Naive thymus-derived CD8-positive, alpha-beta T cell (primary cell): ENCODE measurements around the gene RRAGA. TPM values are rescaled to one million over a fixed set of nuclear protein-coding genes. Genes with fewer than 3 reads are reported as not detected.

Experiments
- ATAC-seq, 2 donors: fragments of 150-1000 bp; cut with Tn5 transposase in 1 of 2; sonication (Bioruptor Pico), chemical (Tn5 transposase) in 1 of 2; 1 replicate in 1 of 2; 2 replicates in 1 of 2; pipeline ENCODE4 v1.10.0; 2021; ENCODE audit warnings: mild to moderate bottlenecking in 2 of 2, moderate library complexity in 2 of 2
- POLR2A ChIA-PET: fragments of 350-600 bp; sonication (Branson Sonifier 250); formaldehyde crosslinking; loops from one replicate; lab custom pipeline; 2021; ENCODE audit warnings: antibody characterized with exemption; lab: Charles Lee
- DNase-seq, 10 donors: peaks; one replicate each; pipeline versions ENCODE4 v3.0.0 to v3.0.0-alpha.2; 2020 to 2022
- H3K27ac Mint-ChIP-seq, 10 donors: one replicate each; pipeline ENCODE4 v1.8.0; 2020 to 2022; ENCODE audit warnings: mild to moderate bottlenecking in 10 of 10, mixed read lengths in 10 of 10, moderate library complexity in 4 of 10, inconsistent platforms in 1 of 10
- H3K27me3 Mint-ChIP-seq, 5 donors: one replicate each; pipeline ENCODE4 v1.8.0; 2021 to 2022; ENCODE audit warnings: mixed read lengths in 5 of 5
- H3K36me3 Mint-ChIP-seq, 3 donors: one replicate each; pipeline ENCODE4 v1.8.0; 2020 to 2022; ENCODE audit warnings: mixed read lengths in 3 of 3, mild to moderate bottlenecking in 2 of 3, inconsistent platforms in 1 of 3
- H3K4me1 Mint-ChIP-seq, 4 donors: one replicate each; pipeline ENCODE4 v1.8.0; 2021 to 2022; ENCODE audit warnings: mixed read lengths in 4 of 4
- H3K4me3 Mint-ChIP-seq, 10 donors: one replicate each; pipeline ENCODE4 v1.8.0; 2020 to 2022; ENCODE audit warnings: mild to moderate bottlenecking in 10 of 10, mixed read lengths in 10 of 10, moderate library complexity in 6 of 10, inconsistent platforms in 1 of 10
- H3K9me3 Mint-ChIP-seq, 9 donors: one replicate each; pipeline ENCODE4 v1.8.0; 2020 to 2022; ENCODE audit warnings: mixed read lengths in 9 of 9, mild to moderate bottlenecking in 3 of 9, inconsistent platforms in 1 of 9, moderate library complexity in 1 of 9
- polyA plus RNA-seq, 3 donors: library from polyadenylated mRNA; unstranded; fragments of 300-500 nt; fragmentation: Illumina TruSeq; gene quantifications; one replicate each; pipeline ENCODE4 v1.2.3, GENCODE V29; 2021
- total RNA-seq, 8 experiments: library from RNA in 2 of 8; stranded (reverse) in 2 of 8; gene quantifications; one replicate each; pipeline ENCODE4 v1.2.3 and lab custom pipeline; 2021 to 2026

RRAGA gene
- total and polyA plus RNA-seq, 5 experiments from 2014 or later: 54.4 to 82.1 (median 64.9) TPM

DNA sequence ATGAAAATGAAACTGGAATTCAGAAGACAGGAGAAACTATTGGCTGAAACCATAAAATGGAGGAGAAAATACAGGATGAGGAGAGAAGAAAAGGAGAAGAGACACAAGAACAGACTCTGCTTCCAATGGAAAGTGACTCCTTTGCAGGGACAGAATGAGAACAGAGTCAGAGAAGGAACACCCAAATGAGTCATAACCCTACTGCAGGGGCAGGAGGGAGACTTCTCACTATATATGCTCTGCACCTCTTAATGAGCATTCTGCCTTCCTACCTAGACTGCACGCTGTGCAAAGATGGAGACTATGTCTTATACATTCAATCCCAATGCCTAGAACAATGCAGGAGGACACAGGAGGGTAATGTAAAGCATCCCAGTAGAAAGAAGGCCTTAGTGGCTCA, 18.3 kb upstream of the RRAGA start:
- H3K4me3 Mint-ChIP-seq: no peak overlapping the region
- H3K27me3 Mint-ChIP-seq: peaks cover 4 to 9% (median 7%) of the 10 kb centered on the region in 5 donors
- no peak overlapping the region for H3K27ac Mint-ChIP-seq
- H3K36me3 Mint-ChIP-seq: no peaks in the 10 kb centered on the region
- POLR2A ChIA-PET: no interaction called here
- ATAC-seq (no peak), DNase-seq (no peak)
- H3K9me3 Mint-ChIP-seq: no peaks in the 10 kb centered on the region
- H3K4me1 Mint-ChIP-seq: peaks cover 0 to 2% (median 0%) of the 10 kb centered on the region in 4 donors

DNA sequence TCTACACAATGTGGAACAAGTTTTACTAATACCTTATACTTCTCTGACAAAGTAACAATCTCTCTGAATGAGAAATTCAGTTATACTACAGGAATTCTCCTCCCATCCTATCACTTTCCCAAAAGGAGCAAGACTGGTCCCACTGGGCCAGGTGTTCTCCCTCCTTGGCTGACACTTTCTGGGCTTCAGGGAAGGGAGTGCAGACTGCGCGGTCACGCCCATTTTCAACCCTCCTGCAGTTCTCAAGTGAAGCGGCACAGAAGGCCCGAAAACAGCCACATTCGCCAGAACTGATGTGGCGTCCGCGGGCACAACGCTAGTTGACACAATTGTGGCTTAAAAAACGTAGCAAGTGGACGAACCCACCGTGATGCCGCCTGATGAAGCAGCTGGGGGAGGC, 16.8 kb upstream of the RRAGA start:
- Mint-ChIP-seq H3K27ac (no peak overlapping the region), H3K36me3 (no peaks in the 10 kb centered on the region), H3K27me3 (peaks cover 2 to 9% (median 6%) of the 10 kb centered on the region in 5 donors), H3K9me3 (no peaks in the 10 kb centered on the region), H3K4me1 (peaks cover 0 to 2% (median 0%) of the 10 kb centered on the region in 4 donors), H3K4me3 (no peak overlapping the region)
- no peak for DNase-seq
- POLR2A ChIA-PET: no interaction called here
- no peak for ATAC-seq

DNA sequence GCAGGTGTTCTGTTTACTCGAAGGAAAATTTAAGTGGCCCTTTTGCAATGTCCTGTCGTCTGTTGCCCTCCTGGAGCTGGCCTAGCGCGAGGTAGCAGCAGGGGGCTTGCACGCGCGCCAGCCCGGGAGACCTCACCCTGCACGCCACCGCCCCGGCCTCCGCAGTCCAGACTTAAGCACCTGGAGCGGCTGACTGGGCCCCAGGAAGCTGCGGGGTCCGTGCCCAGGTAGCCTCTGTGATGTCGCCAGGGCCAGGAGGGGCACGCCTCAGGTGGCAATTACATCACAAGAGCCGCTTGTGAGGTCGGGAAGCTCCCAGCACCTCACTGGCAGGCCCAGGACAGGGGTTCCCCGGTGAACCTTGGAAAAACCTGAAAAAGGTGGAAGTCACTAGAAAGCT, 16.2 kb upstream of the RRAGA start, which contains the start of gene SAXO1:
SAXO1 (minus strand) TSS at position 195 of the 400 bp plus-strand sequence. CDS start 301 bp downstream, outside the sequence.
- POLR2A ChIA-PET: interaction anchor here (1.8 kb wide), 1 partner anchor 16 kb away, joined by 5 read pairs; the partner anchor contains the start of gene RRAGA
- H3K36me3 Mint-ChIP-seq: no peaks in the 10 kb centered on the region
- peaks cover 0 to 2% (median 0%) of the 10 kb centered on the region in 4 donors for H3K4me1 Mint-ChIP-seq
- peaks cover 2 to 9% (median 6%) of the 10 kb centered on the region in 5 donors for H3K27me3 Mint-ChIP-seq
- DNase-seq: no peak
- no peaks in the 10 kb centered on the region for H3K9me3 Mint-ChIP-seq
- no peak within 1 kb of the TSS for H3K4me3 Mint-ChIP-seq
- no peak within 1 kb of the TSS for H3K27ac Mint-ChIP-seq
- ATAC-seq: no peak

DNA sequence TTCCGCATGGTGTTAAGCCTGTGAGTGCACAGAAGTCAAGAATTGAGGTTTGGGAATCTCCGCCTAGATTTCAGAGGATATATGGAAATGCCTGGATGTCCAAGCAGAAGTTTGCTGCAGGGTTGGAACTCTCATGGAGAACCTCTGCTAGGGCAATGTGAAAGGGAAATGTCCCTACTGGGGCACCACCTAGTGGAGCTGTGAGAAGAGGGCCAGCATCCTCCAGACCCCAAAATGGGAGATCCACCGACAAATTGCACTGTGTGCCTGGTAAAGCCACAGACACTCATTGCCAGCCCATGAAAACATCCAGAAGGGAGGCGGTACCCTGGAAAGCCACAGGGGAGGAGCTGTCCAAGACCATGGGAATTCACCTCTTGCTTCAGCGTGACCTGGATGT, 12.6 kb upstream of the RRAGA start:
- Mint-ChIP-seq H3K4me1 (no peaks in the 10 kb centered on the region), H3K9me3 (no peaks in the 10 kb centered on the region), H3K36me3 (no peaks in the 10 kb centered on the region), H3K4me3 (no peak overlapping the region), H3K27me3 (no peaks in the 10 kb centered on the region), H3K27ac (no peak overlapping the region)
- ATAC-seq (no peak), DNase-seq (no peak)
- POLR2A ChIA-PET: no interaction called here

DNA sequence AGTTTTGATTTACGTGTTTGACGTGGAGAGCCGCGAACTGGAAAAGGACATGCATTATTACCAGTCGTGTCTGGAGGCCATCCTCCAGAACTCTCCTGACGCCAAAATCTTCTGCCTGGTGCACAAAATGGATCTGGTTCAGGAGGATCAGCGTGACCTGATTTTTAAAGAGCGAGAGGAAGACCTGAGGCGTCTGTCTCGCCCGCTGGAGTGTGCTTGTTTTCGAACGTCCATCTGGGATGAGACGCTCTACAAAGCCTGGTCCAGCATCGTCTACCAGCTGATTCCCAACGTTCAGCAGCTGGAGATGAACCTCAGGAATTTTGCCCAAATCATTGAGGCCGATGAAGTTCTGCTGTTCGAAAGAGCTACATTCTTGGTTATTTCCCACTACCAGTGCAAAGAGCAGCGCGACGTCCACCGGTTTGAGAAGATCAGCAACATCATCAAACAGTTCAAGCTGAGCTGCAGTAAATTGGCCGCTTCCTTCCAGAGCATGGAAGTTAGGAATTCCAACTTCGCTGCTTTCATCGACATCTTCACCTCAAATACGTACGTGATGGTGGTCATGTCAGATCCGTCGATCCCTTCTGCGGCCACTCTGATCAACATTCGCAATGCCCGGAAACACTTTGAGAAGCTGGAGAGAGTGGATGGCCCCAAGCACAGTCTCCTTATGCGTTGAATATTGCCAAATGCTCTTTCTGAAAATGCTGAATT, 850 bp downstream of the RRAGA start:
- Mint-ChIP-seq H3K36me3 (peaks cover 0 to 10% (median 10%) of the 10 kb centered on the region in 3 donors), H3K27me3 (no peaks in the 10 kb centered on the region), H3K4me3 (peak overlapping the region; percentile 92 to 98 (median 96)), H3K4me1 (peaks cover 6 to 54% (median 38%) of the 10 kb centered on the region in 4 donors), H3K27ac (peak overlapping the region; percentile 93 to 99 (median 98)), H3K9me3 (peaks cover 0 to 17% (median 0%) of the 10 kb centered on the region in 9 donors)
- ATAC-seq (peak in 1 of 2 donors; percentile 4), DNase-seq (peak in 1 of 10 donors; percentile 17)
- POLR2A ChIA-PET: interaction anchor here (0.8 to 3.4 kb wide), 8 partner anchors 14 to 330 kb away, joined by 3 to 28 read pairs (median 5); partner anchors contain the start of genes DENND4C, RPS6 and SAXO1

DNA sequence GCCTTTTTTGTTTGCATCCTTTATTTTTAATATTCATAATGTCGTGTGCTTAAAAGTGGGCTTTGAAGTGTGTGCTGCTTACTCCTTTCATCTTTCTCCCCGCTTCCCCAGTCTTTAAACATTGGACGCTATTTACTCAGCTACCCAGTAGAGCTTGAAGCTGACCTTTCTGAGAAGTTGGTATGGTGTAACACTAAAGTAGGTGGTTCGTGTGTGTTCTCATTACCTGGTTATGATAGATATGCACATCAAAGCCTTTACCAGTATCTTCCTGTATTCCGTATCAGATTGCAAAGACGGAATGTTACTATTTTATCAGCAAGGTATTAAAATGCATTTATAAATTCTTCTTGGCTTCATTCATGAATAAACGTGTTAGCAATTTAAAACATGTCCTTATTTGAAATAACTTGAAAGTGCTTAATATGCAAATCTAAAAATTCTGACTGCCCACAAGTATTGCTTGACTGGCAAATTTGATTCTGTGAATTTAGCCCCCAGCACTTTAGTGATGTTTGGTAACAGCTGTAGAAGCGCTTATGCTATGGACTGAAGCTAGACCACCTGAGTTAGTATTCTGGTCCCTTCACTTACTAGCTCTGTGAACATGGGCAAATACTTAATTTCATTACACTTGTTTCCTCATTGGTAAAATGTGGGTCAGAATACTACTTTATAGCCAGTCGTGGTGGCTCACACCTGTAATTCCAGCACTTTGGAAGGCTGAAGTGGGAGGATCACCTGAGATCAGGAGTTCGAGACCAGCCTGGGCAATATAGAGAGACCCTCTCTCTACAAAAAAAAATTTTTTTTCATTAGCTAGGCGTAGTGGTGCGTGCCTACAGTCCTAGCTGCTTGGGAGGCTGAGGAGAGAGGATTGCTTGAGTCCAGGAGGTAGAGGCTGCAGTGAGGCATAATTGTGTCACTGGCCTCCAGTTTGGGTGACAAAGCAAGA, 1.7 kb downstream of the RRAGA start:
- no peak for DNase-seq
- Mint-ChIP-seq H3K27me3 (no peaks in the 10 kb centered on the region), H3K4me1 (peaks cover 8 to 54% (median 40%) of the 10 kb centered on the region in 4 donors)

DNA sequence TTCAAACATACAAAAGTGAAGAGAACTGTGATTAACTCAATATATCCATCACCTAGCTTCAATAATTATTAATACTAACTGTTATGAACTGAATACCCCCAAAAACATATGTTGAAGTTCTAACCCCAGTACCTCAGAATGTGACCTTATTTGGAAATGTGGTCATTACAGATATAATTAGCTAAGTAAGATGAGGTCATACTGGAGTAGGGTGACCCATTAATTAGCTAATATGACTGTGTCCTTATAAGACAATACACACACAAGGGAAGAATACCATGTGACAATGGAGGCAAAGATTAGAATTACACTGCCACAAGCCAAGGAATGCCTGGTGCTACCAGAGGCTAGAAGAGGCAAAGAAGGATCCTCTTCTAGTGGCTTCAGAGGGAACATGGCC, 7.8 kb downstream of the RRAGA start:
- no peak for DNase-seq
- Mint-ChIP-seq H3K9me3 (peaks cover 0 to 1% (median 0%) of the 10 kb centered on the region in 9 donors), H3K4me1 (peaks cover 4 to 12% (median 7%) of the 10 kb centered on the region in 4 donors), H3K27ac (peak overlapping the region in 2 of 10 donors; percentile 50 to 64), H3K27me3 (no peaks in the 10 kb centered on the region), H3K4me3 (no peak overlapping the region), H3K36me3 (peaks cover 10 to 75% (median 33%) of the 10 kb centered on the region in 3 donors)
- no peak for ATAC-seq
- POLR2A ChIA-PET: no interaction called here

More for the DNA sequence above, 1.7 kb downstream of the RRAGA start:
- Mint-ChIP-seq H3K27ac (peak overlapping the region; percentile 93 to 99 (median 98)), H3K36me3 (peaks cover 5 to 17% (median 13%) of the 10 kb centered on the region in 3 donors), H3K9me3 (peaks cover 0 to 17% (median under 1%) of the 10 kb centered on the region in 9 donors), H3K4me3 (peak overlapping the region; percentile 92 to 98 (median 96))
- ATAC-seq: no peak
- POLR2A ChIA-PET: interaction anchor here (0.6 to 3.4 kb wide), 10 partner anchors 12 to 358 kb away, joined by 3 to 28 read pairs (median 4); partner anchors contain the start of genes ACER2, DENND4C, RPS6 and SAXO1

DNA sequence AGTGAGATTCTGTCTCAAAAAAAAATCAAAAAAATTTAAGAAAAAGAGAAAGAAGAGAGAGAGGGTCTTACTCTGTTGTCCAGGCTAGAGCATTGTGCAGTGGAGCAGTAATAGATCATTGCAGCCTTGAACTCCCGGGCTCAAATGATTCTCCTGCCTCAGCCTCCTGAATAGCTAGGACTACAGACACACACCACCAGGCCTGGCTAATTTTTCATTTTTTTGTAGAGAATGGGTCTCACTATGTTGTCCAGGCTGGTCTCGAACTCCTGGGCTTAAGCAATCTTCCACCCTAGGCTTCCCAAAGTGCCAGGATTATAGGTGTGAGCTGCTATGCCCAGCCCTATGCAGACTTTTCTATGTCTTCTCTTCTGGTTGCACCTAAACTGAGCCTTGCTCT, 25.0 kb downstream of the RRAGA start:
- no peak for ATAC-seq
- H3K27ac Mint-ChIP-seq: peak overlapping the region in 3 of 10 donors; percentile 46 to 78 (median 72)
- POLR2A ChIA-PET: no interaction called here

DNA sequence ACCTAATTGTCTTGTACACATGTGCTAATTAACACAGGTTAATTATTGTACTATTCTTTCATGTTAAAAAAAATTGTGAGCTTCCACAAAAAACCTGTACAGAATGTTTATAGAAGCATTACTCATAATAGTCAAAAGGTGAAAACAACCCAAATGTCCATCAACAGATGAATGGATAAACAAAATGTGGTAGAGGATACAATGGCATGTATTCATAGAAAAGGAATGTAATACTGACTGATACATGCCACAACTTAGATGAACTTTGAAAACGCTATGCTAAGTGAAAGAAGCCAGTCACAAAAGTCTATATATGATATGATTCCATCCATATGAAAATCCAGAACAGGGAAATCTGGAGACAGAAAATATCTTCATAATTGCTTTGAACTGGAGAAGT, 25.6 kb downstream of the RRAGA start:
- Mint-ChIP-seq H3K27ac (peak overlapping the region in 2 of 10 donors; percentile 44 to 72), H3K9me3 (no peaks in the 10 kb centered on the region), H3K36me3 (peaks cover 8 to 85% (median 42%) of the 10 kb centered on the region in 3 donors), H3K4me3 (no peak overlapping the region), H3K27me3 (no peaks in the 10 kb centered on the region), H3K4me1 (peaks cover 0 to 9% (median 7%) of the 10 kb centered on the region in 4 donors)
- POLR2A ChIA-PET: no interaction called here
- DNase-seq (no peak), ATAC-seq (no peak)

More for the DNA sequence above, 25.0 kb downstream of the RRAGA start:
- Mint-ChIP-seq H3K9me3 (no peaks in the 10 kb centered on the region), H3K27me3 (no peaks in the 10 kb centered on the region), H3K4me3 (no peak overlapping the region), H3K4me1 (peaks cover 0 to 9% (median 7%) of the 10 kb centered on the region in 4 donors), H3K36me3 (peaks cover 8 to 83% (median 40%) of the 10 kb centered on the region in 3 donors)
- no peak for DNase-seq

DNA sequence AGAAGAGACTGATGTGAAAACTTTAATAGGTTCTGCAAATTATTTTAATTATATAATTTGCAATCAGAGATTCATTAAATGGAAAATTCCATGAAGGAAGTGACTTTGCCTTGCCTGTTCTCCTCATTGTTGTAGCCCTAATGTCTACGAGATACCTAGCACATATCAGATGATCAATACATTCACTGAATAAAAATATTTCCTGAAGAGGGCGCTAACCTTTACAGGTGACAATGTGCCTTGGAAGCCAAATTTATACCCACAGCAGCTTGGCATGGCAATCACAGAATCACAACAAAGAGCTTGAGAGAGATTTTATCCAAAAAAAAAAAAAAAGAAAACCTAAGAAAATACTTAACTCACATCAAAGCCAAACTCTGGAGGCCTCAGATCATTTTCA, 36.1 kb downstream of the RRAGA start:
- Mint-ChIP-seq H3K36me3 (peaks cover 8 to 86% (median 12%) of the 10 kb centered on the region in 3 donors), H3K27me3 (no peaks in the 10 kb centered on the region)

DNA sequence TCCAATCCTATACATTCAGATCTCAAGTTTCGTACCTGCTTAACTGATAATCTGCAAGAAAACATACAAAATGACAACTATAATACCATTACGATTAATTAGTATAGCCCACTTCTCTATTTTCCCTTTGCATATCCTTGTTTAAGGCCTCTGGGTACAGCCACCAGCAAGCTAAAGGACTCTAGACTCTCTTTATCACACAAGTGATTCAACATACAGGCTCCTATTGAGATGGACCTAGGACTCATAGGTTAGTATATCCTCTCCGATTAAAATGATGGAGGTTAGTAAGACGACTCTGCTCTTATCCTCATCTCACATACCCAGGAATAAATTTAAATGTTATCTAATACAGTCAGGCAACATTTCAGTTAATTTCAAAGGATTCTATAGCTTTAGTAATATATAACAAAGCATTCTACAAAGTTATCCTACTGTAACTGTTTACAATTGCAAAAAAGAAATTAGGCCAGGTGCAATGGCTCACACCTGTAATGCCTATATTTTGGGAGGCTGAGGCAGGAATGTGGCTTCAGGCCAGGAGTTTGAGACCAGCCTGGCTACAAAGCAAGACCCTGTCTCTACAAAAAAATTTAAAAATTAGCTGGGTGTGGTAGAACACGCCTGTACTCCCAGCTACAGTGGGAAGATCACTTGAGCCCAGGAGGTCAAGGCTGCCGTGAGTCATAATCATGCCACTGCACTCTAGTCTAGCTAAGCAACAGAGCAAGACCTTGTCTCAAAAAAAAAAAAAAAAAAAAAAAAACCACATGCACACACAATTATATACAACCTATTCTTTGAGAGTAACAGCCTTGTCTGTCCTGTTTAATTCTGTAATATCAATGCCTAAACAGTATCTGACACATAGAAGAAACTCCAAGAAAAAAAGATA, 38.1 kb downstream of the RRAGA start:
- Mint-ChIP-seq H3K36me3 (peaks cover 4 to 87% (median 9%) of the 10 kb centered on the region in 3 donors), H3K27me3 (no peaks in the 10 kb centered on the region), H3K27ac (peak overlapping the region in 1 of 10 donors; percentile 14), H3K9me3 (no peaks in the 10 kb centered on the region), H3K4me1 (peaks cover 0 to 3% (median 1%) of the 10 kb centered on the region in 4 donors), H3K4me3 (no peak overlapping the region)
- ATAC-seq (no peak), DNase-seq (no peak)
- POLR2A ChIA-PET: interaction anchor here (1.0 to 1.3 kb wide), 2 partner anchors 16 to 292 kb away, joined by 3 to 5 read pairs; no protein-coding TSS in a partner anchor

More for the DNA sequence above, 36.1 kb downstream of the RRAGA start:
- H3K4me3 Mint-ChIP-seq: no peak overlapping the region
- H3K4me1 Mint-ChIP-seq: peaks cover 0 to 3% (median 2%) of the 10 kb centered on the region in 4 donors
- POLR2A ChIA-PET: interaction anchor here (0.7 kb wide), 1 partner anchor 43 kb away, joined by 6 read pairs; no protein-coding TSS in a partner anchor
- DNase-seq (peak in 3 of 10 donors; percentile 47 to 60 (median 57)), ATAC-seq (peak; percentile 75 to 79)
- no peaks in the 10 kb centered on the region for H3K9me3 Mint-ChIP-seq
- peak overlapping the region in 2 of 10 donors; percentile 1 to 65 for H3K27ac Mint-ChIP-seq
